K562 (cell line): ENCODE data around the gene BAIAP2. TPM values are rescaled to one million over a fixed set of nuclear protein-coding genes. Genes with fewer than 3 reads are reported as not detected.

Source experiments
- ATAC-seq: fragments of 200-7000 bp; cut with Tn5 transposase; 3 replicates; pipeline ENCODE4 v1.9.1; 2020; ENCODE audit warnings: moderate library complexity
- BruUV-seq: library from RNA; stranded (reverse); fragments of 400-500 nt; replicated peaks from 2 replicates; lab custom pipeline; 2021; lab: Mats Ljungman, UMichigan
- CTCF ChIA-PET: fragments of 300-600 bp; formaldehyde crosslinking; extraction: SDS; loops from one replicate; lab custom pipeline; 2021; ENCODE audit warnings: low intra/inter-chr PET ratio; lab: Yijun Ruan, JAX
- POLR2A ChIA-PET: fragments of 300-600, 350-650 bp; sonication (Branson Sonifier 250); formaldehyde crosslinking; extraction: SDS; loops from one replicate; lab custom pipeline; 2021; ENCODE audit warnings: antibody characterized with exemption, inconsistent platforms; lab: Yijun Ruan, JAX
- DNase-seq, 4 experiments: peaks; one replicate each; pipeline versions ENCODE4 v3.0.0 to v3.0.0-alpha.2; 2011 to 2018; ENCODE audit warnings: low spot score in 3 of 4, mixed read lengths in 3 of 4; ENCODE audit errors: extremely low read depth in 1 of 4
- FAIRE-seq: peaks from 2 replicates; lab custom pipeline; 2011; peaks lifted over from hg19 to GRCh38; lab: Jason Lieb, UNC
- H2AFZ ChIP-seq: 2 replicates; pipeline ENCODE4 v1.6.0; 2011; ENCODE audit warnings: low read depth, low read length, control low read depth, inconsistent platforms
- H3K27ac ChIP-seq: fragments of 200-600 bp; 3 replicates; pipeline ENCODE4 v1.8.0; 2011; ENCODE audit warnings: low read depth, mild to moderate bottlenecking, control low read depth, inconsistent platforms, low read length, moderate library complexity, mixed read lengths; ENCODE audit errors: extremely low read depth
- H3K27me3 ChIP-seq, 2 experiments: fragments of 300-600 bp in 1 of 2; 2 replicates in 1 of 2; 3 replicates in 1 of 2; pipeline versions ENCODE4 v1.6.0 to v1.8.0; 2011; ENCODE audit warnings: inconsistent platforms in 2 of 2, low read length in 2 of 2, mild to moderate bottlenecking in 1 of 2, mixed read lengths in 1 of 2, moderate library complexity in 1 of 2; ENCODE audit not compliant: control insufficient read depth in 2 of 2, insufficient read depth in 2 of 2
- H3K36me3 ChIP-seq: fragments of 300-600 bp; 3 replicates; pipeline ENCODE4 v1.8.0; 2011; ENCODE audit warnings: mild to moderate bottlenecking, low read length, inconsistent platforms; ENCODE audit not compliant: control insufficient read depth, insufficient read depth
- H3K4me1 ChIP-seq, 2 experiments: fragments of 200-600 bp in 1 of 2; replicated peaks in 1 of 2; 2 replicates in 1 of 2; 3 replicates in 1 of 2; pipeline versions ENCODE4 v1.5.1 to v1.8.0; 2011; ENCODE audit warnings: inconsistent platforms in 2 of 2, low read length in 2 of 2, mild to moderate bottlenecking in 1 of 2, mixed read lengths in 1 of 2, moderate library complexity in 1 of 2; ENCODE audit not compliant: control insufficient read depth in 2 of 2, insufficient read depth in 2 of 2
- H3K4me2 ChIP-seq: 2 replicates; pipeline ENCODE4 v1.6.1; 2011; ENCODE audit warnings: low read length, control low read depth, inconsistent platforms, mixed read lengths; ENCODE audit not compliant: insufficient read depth
- H3K4me3 ChIP-seq: fragments of 200-600 bp; sonication (generic), shearing (Covaris generic); 2 replicates; pipeline ENCODE4 v1.5.1; 2016; ENCODE audit warnings: control low read depth, inconsistent platforms
- H3K79me2 ChIP-seq: fragments of 200-600 bp; 3 replicates; pipeline ENCODE4 v1.8.0; 2011; ENCODE audit warnings: low read length, inconsistent platforms; ENCODE audit not compliant: control insufficient read depth, insufficient read depth
- H3K9ac ChIP-seq, 2 experiments: 2 replicates each; pipeline versions ENCODE4 v1.6.0 to v1.6.1; 2011; ENCODE audit warnings: low read depth in 2 of 2, low read length in 2 of 2, control low read depth in 1 of 2, inconsistent platforms in 1 of 2, mild to moderate bottlenecking in 1 of 2, mixed read lengths in 1 of 2; ENCODE audit not compliant: insufficient read depth in 1 of 2
- H3K9me1 ChIP-seq: one replicate; pipeline ENCODE4 v1.6.0; 2011; ENCODE audit warnings: inconsistent platforms, mild to moderate bottlenecking, low read length, moderate library complexity; ENCODE audit not compliant: control insufficient read depth, insufficient read depth
- H3K9me3 ChIP-seq: replicated peaks from 2 replicates; pipeline ENCODE4 v1.5.1; 2011; ENCODE audit warnings: low read depth, low read length, inconsistent platforms; ENCODE audit not compliant: control insufficient read depth, insufficient read depth
- H4K20me1 ChIP-seq: replicated peaks from 2 replicates; pipeline ENCODE4 v1.6.1; 2011; ENCODE audit warnings: low read length, inconsistent platforms, mixed read lengths; ENCODE audit not compliant: control insufficient read depth, insufficient read depth
- FOXA1 ChIP-seq: fragments of 450-650 bp; IDR thresholded peaks from 2 replicates; pipeline ENCODE4 v1.6.1; 2016; ENCODE audit warnings: mild to moderate bottlenecking, borderline replicate concordance
- JUN ChIP-seq, 2 experiments: sonication (generic) in 1 of 2; formaldehyde crosslinking in 1 of 2; IDR thresholded peaks; 2 replicates each; pipeline versions ENCODE4 v1.6.1 to v1.8.0; 2012 to 2022; ENCODE audit warnings: borderline replicate concordance in 2 of 2, mild to moderate bottlenecking in 2 of 2, improper control_type of control experiment in 1 of 2, low read depth in 1 of 2, low read length in 1 of 2, missing genetic modification reagents in 1 of 2
- KDM2B ChIP-seq: fragments of 250-450 bp; sonication (Bioruptor Pico); IDR thresholded peaks from 2 replicates; pipeline ENCODE4 v1.8.0; 2021; ENCODE audit warnings: mild to moderate bottlenecking, moderate library complexity
- MYBL2 ChIP-seq, 2 experiments: fragments of 450-650 bp in 1 of 2; sonication (generic) in 1 of 2; formaldehyde crosslinking in 1 of 2; IDR thresholded peaks; 2 replicates each; pipeline versions ENCODE4 v1.6.1 to v1.8.1; 2017 to 2022; ENCODE audit warnings: borderline replicate concordance in 1 of 2, inconsistent platforms in 1 of 2, low read depth in 1 of 2, mild to moderate bottlenecking in 1 of 2, missing genetic modification reagents in 1 of 2, moderate library complexity in 1 of 2
- NCOA6 ChIP-seq: fragments of 450-650 bp; IDR thresholded peaks from 2 replicates; pipeline ENCODE4 v1.6.1; 2017; ENCODE audit warnings: mild to moderate bottlenecking
- NFRKB ChIP-seq: fragments of 450-650 bp; IDR thresholded peaks from 2 replicates; pipeline ENCODE4 v1.6.1; 2016; ENCODE audit warnings: low read depth
- TAF15 ChIP-seq: fragments of 200-400 bp; formaldehyde crosslinking; IDR thresholded peaks from 2 replicates; pipeline ENCODE4 v1.6.1; 2017; ENCODE audit warnings: mild to moderate bottlenecking, low read depth, low read length, moderate library complexity
- WGBS: fragments of 100-300 bp; shearing (Covaris generic); methylation state at CpG from one replicate; pipeline ENCODE4 v1.1.6; 2016; ENCODE audit warnings: low coverage, mixed read lengths; ENCODE audit not compliant: insufficient coverage; ENCODE audit errors: missing lambda C conversion rate; 5-methylcytosine and 5-hydroxymethylcytosine counted together
- in situ Hi-C: fragments of 300-500 bp; cut with MboI; formaldehyde crosslinking; loops from 4 replicates; pipeline ENCODE4 v1.15.0; 2018; ENCODE audit warnings: inconsistent platforms, mixed read lengths
- intact Hi-C: fragments of 100-400 bp; cut with micrococcal nuclease; formaldehyde crosslinking; loops from 2 replicates; pipeline ENCODE4 v1.14.2; 2022
- polyA plus RNA-seq, 8 experiments: library from polyadenylated mRNA; depleted of rRNA in 4 of 8; stranded (reverse) in 5 of 8; unstranded in 3 of 8; fragments of >200 nt; fragmentation: Nextera tagmentation in 2 of 8; fragmentation: Illumina TruSeq in 1 of 8; extraction: Ambion mirVana in 2 of 8; extraction: Trizol in 1 of 8; gene quantifications; 2 replicates each; pipeline versions ENCODE4 v1.2.1 to v1.2.3, GENCODE V29; 2011 to 2014; ENCODE audit warnings: inconsistent platforms in 1 of 8, missing spikeins in 1 of 8
- total RNA-seq, 7 experiments: library from RNA; depleted of rRNA in 6 of 7; stranded (reverse); fragments of >200 nt in 6 of 7; fragmentation: Illumina TruSeq in 2 of 7; extraction: Trizol in 2 of 7; gene quantifications; 2 replicates each; pipeline versions ENCODE4 v1.2.1 to v1.2.3, GENCODE V29; 2011 to 2021; ENCODE audit warnings: low replicate concordance in 1 of 7

The BAIAP2 gene
- total and polyA plus RNA-seq, 9 of the 15 experiments (the other 6 are each of a cell fraction or from before 2014, with no cell fraction given), result 2.3 to 51.6 (median 18.4) TPM

- ChIA-PET CTCF (no interaction called here), POLR2A (interaction anchor here (0.6 kb wide), 1 partner anchor 80 kb away, joined by 3 read pairs; no protein-coding TSS in a partner anchor)
- FAIRE-seq, result no peak
- Histone ChIP-seq H3K4me3 (no peak overlapping the region), H3K4me1 (peaks cover 17 to 56% of the 10 kb centered on the region in 2 experiments), H3K9me3 (no peaks in the 10 kb centered on the region), H3K27me3 (no peaks in the 10 kb centered on the region), H2AFZ (no peak overlapping the region), H3K27ac (no peak overlapping the region), H3K36me3 (peaks cover 53% of the 10 kb centered on the region; the same call in 2 of the 3 replicates), H4K20me1 (peaks cover 6% of the 10 kb centered on the region), H3K9me1 (peaks cover 7% of the 10 kb centered on the region), H3K79me2 (no peaks in the 10 kb centered on the region; the same call in 2 of the 3 replicates), H3K9ac (peak overlapping the region in 1 of 2 experiments; percentile 19; a peak in 1 of 4 replicates), H3K4me2 (no peak overlapping the region)
- BruUV-seq, result no TSS peak
- WGBS, result 95% methylated on average over 6 of the region's 23 CpGs
- in situ Hi-C loops, result no loop called here
- no peak for ATAC-seq
- no peak for DNase-seq
- intact Hi-C loops, result no loop called here
- TF ChIP-seq MYBL2 (IDR thresholded peaks at IDR 0.05; ENCODE audit: low read depth) (no peak), MYBL2 (CRISPR knock-in tag; IDR thresholded peaks at IDR 0.05; ENCODE audit: borderline replicate concordance) (no peak), FOXA1 (no peak), NFRKB (no peak), NCOA6 (no peak), TAF15 (no peak), JUN (IDR thresholded peaks at IDR 0.05; ENCODE audit: borderline replicate concordance, low read depth, low read length) (no peak), JUN (CRISPR knock-in tag; IDR thresholded peaks at IDR 0.05; ENCODE audit: borderline replicate concordance) (no peak), KDM2B (CRISPR knock-in tag) (no peak)
Observed at GRCh38 chr17:81059026-81059425, 24.1 kb downstream of the BAIAP2 start.
